HEK293 (cell line): ENCODE data around the gene PRELID3B.

ENCODE experiments used
- CTCF ChIA-PET: fragments of 350-600 bp; formaldehyde crosslinking; extraction: SDS; loops from one replicate; lab custom pipeline; 2021; ENCODE audit warnings: antibody characterized with exemption; lab: Yijun Ruan, JAX
- POLR2A ChIA-PET: fragments of 300-600 bp; formaldehyde crosslinking; extraction: SDS; loops from one replicate; lab custom pipeline; 2020; ENCODE audit warnings: antibody characterized with exemption, inconsistent platforms; lab: Yijun Ruan, JAX
- H3K27ac ChIP-seq: fragments of 200-500 bp; sonication (Bioruptor generic); 2 replicates; pipeline ENCODE4 v1.5.1; 2014; ENCODE audit warnings: low read depth, low read length, control low read depth, inconsistent platforms; ENCODE audit errors: extremely low read depth
- H3K36me3 ChIP-seq, 2 experiments: fragments of 200-500 bp in 1 of 2; sonication (Bioruptor generic) in 1 of 2; 1 replicate in 1 of 2; 2 replicates in 1 of 2; pipeline ENCODE4 v1.5.1; 2014 to 2017; ENCODE audit warnings: inconsistent platforms in 2 of 2, low read length in 2 of 2; ENCODE audit not compliant: control insufficient read depth in 2 of 2, insufficient read depth in 1 of 2
- H3K4me1 ChIP-seq: fragments of 200-500 bp; sonication (Bioruptor generic); 2 replicates; pipeline ENCODE4 v1.5.1; 2014; ENCODE audit warnings: mild to moderate bottlenecking, low read length, inconsistent platforms; ENCODE audit not compliant: control insufficient read depth, insufficient read depth
- H3K4me3 ChIP-seq: 2 replicates; pipeline ENCODE4 v1.5.1; 2011; ENCODE audit warnings: low read depth, mild to moderate bottlenecking, control low read depth, low read length, moderate library complexity
- H3K9me3 ChIP-seq: fragments of 200-500 bp; sonication (Bioruptor generic); 2 replicates; pipeline ENCODE4 v1.5.1; 2014; ENCODE audit warnings: low read depth, low read length, inconsistent platforms; ENCODE audit not compliant: control insufficient read depth, insufficient read depth
- HOXC10 ChIP-seq: sonication (generic); formaldehyde crosslinking; IDR thresholded peaks from 2 replicates; pipeline ENCODE4 v1.8.1; 2023; ENCODE audit warnings: mild to moderate bottlenecking, missing genetic modification reagents
- OVOL3 ChIP-seq: fragments of 450-650 bp; formaldehyde crosslinking; IDR thresholded peaks from 2 replicates; pipeline ENCODE4 v1.5.1; 2016; ENCODE audit warnings: missing biosample characterization, missing genetic modification characterization
- PRDM1 ChIP-seq: fragments of 450-650 bp; formaldehyde crosslinking; IDR thresholded peaks from 2 replicates; pipeline ENCODE4; 2016; ENCODE audit warnings: missing biosample characterization, missing genetic modification characterization
- PRDM10 ChIP-seq: fragments of 450-650 bp; formaldehyde crosslinking; IDR thresholded peaks from 2 replicates; pipeline ENCODE4 v1.5.1; 2016; ENCODE audit warnings: missing biosample characterization, missing genetic modification characterization
- YY1 ChIP-seq: fragments of 450-650 bp; formaldehyde crosslinking; IDR thresholded peaks from 2 replicates; pipeline ENCODE4 v1.5.1; 2018; ENCODE audit warnings: missing biosample characterization, missing genetic modification characterization
- ZBTB10 ChIP-seq: fragments of 450-650 bp; formaldehyde crosslinking; IDR thresholded peaks from 2 replicates; pipeline ENCODE4 v1.5.1; 2016; ENCODE audit warnings: missing biosample characterization, missing genetic modification characterization
- ZBTB6 ChIP-seq: fragments of 450-650 bp; formaldehyde crosslinking; IDR thresholded peaks from 2 replicates; pipeline ENCODE4 v1.5.1; 2017; ENCODE audit warnings: missing biosample characterization, missing genetic modification characterization
- ZBTB8A ChIP-seq: fragments of 450-650 bp; formaldehyde crosslinking; IDR thresholded peaks from 2 replicates; pipeline ENCODE4 v1.5.1; 2016; ENCODE audit warnings: missing biosample characterization, missing genetic modification characterization
- ZFHX2 ChIP-seq: fragments of 450-650 bp; formaldehyde crosslinking; conservative IDR thresholded peaks from 2 replicates; pipeline ENCODE4 v1.5.1; 2016; ENCODE audit warnings: missing biosample characterization, missing genetic modification characterization
- ZNF114 ChIP-seq: fragments of 450-650 bp; formaldehyde crosslinking; IDR thresholded peaks from 2 replicates; pipeline ENCODE4 v1.5.0; 2017; ENCODE audit warnings: missing biosample characterization, missing genetic modification characterization
- ZNF513 ChIP-seq: fragments of 450-650 bp; IDR thresholded peaks from 2 replicates; pipeline ENCODE4 v1.5.1; 2018; ENCODE audit warnings: missing biosample characterization, missing genetic modification characterization
- ZNF561 ChIP-seq: fragments of 450-650 bp; IDR thresholded peaks from 2 replicates; pipeline ENCODE4 v1.5.1; 2018; ENCODE audit warnings: missing biosample characterization, missing genetic modification characterization, borderline replicate concordance
- ZNF571 ChIP-seq: fragments of 450-650 bp; formaldehyde crosslinking; IDR thresholded peaks from 2 replicates; pipeline ENCODE4 v1.5.0; 2017; ENCODE audit warnings: missing biosample characterization, missing genetic modification characterization
- ZNF596 ChIP-seq: fragments of 450-650 bp; IDR thresholded peaks from 2 replicates; pipeline ENCODE4 v1.5.0; 2018; ENCODE audit warnings: missing biosample characterization, mild to moderate bottlenecking, missing genetic modification characterization, moderate library complexity
- ZNF621 ChIP-seq: fragments of 450-650 bp; formaldehyde crosslinking; IDR thresholded peaks from 2 replicates; pipeline ENCODE4 v1.5.1; 2017; ENCODE audit warnings: missing biosample characterization, missing genetic modification characterization
- ZNF76 ChIP-seq: fragments of 450-650 bp; formaldehyde crosslinking; IDR thresholded peaks from 2 replicates; pipeline ENCODE4; 2016; ENCODE audit warnings: low read depth, missing biosample characterization, missing genetic modification characterization, borderline replicate concordance
- ZNF785 ChIP-seq: fragments of 450-650 bp; formaldehyde crosslinking; IDR thresholded peaks from 2 replicates; pipeline ENCODE4 v1.5.1; 2016; ENCODE audit warnings: missing biosample characterization, missing genetic modification characterization
- ZNF792 ChIP-seq: fragments of 450-650 bp; formaldehyde crosslinking; IDR thresholded peaks from 2 replicates; pipeline ENCODE4 v1.5.1; 2016; ENCODE audit warnings: missing biosample characterization, missing genetic modification characterization
- ZSCAN16 ChIP-seq: fragments of 450-650 bp; formaldehyde crosslinking; IDR thresholded peaks from 2 replicates; pipeline ENCODE4 v1.5.1; 2016; ENCODE audit warnings: missing biosample characterization, missing genetic modification characterization
- ZSCAN18 ChIP-seq: fragments of 450-650 bp; formaldehyde crosslinking; IDR thresholded peaks from 2 replicates; pipeline ENCODE4 v1.5.1; 2016; ENCODE audit warnings: missing biosample characterization, missing genetic modification characterization
- ZSCAN30 ChIP-seq: fragments of 450-650 bp; IDR thresholded peaks from 2 replicates; pipeline ENCODE4 v1.5.1; 2018; ENCODE audit warnings: missing biosample characterization, mild to moderate bottlenecking, missing genetic modification characterization, moderate library complexity

The PRELID3B gene

GRCh38 chr20:59032023-59032712 lies 10.4 kb downstream of the PRELID3B start, which contains the start of gene ATP5F1E (continued):
- TF ChIP-seq ZBTB10 (tag by site-specific recombination) = peak; percentile 94
- TF ChIP-seq ZSCAN16 (tag by site-specific recombination) = peak; percentile 39; the same call in 1 of the 2 replicates
- no peak for TF ChIP-seq ZSCAN18 (tag by site-specific recombination)
- peak; percentile 84 for TF ChIP-seq YY1 (tag by site-specific recombination)
- no peak for TF ChIP-seq ZNF114
- TF ChIP-seq ZBTB8A = peak; percentile 87
- peak; percentile 95 for TF ChIP-seq PRDM10 (tag by site-specific recombination)
- TF ChIP-seq ZNF561 (tag by site-specific recombination) = peak; percentile 3; the same call in 1 of the 2 replicates
- TF ChIP-seq ZSCAN30 (tag by site-specific recombination) = peak; percentile 44; the same call in 1 of the 2 replicates

GRCh38 chr20:59031564-59032022 lies 11.0 kb downstream of the PRELID3B start:
- Histone ChIP-seq H3K9me3 (no peaks in the 10 kb centered on the region), H3K4me3 (peak overlapping the region; percentile 95), H3K4me1 (peaks cover 7% of the 10 kb centered on the region; the same call in 1 of the 2 replicates), H3K27ac (peak overlapping the region; percentile 91), H3K36me3 (peaks cover 10 to 77% of the 10 kb centered on the region in 2 experiments)
- ChIA-PET CTCF (interaction anchor here (0.5 to 1.1 kb wide), 3 partner anchors 26 to 424 kb away, joined by 3 read pairs; no protein-coding TSS in a partner anchor), POLR2A (interaction anchor here (0.9 to 2.2 kb wide), 16 partner anchors 8 to 380 kb away, joined by 3 to 28 read pairs (median 7); partner anchors contain the start of genes NELFCD, PRELID3B, STX16 and TUBB1)
- no peak for TF ChIP-seq HOXC10 (CRISPR knock-in tag)
- TF ChIP-seq OVOL3 (tag by site-specific recombination) = no peak
- TF ChIP-seq ZNF792 = no peak
- no peak for TF ChIP-seq ZNF76 (tag by site-specific recombination)
- TF ChIP-seq ZNF785 (tag by site-specific recombination) = no peak
- TF ChIP-seq ZNF571 (tag by site-specific recombination) = no peak
- TF ChIP-seq ZNF596 (tag by site-specific recombination) = no peak
- no peak for TF ChIP-seq ZNF621 (tag by site-specific recombination)
- peak; percentile 32 for TF ChIP-seq ZBTB6 (tag by site-specific recombination)
- TF ChIP-seq ZNF513 (tag by site-specific recombination) = no peak
- TF ChIP-seq ZFHX2 (tag by site-specific recombination) = no peak
- TF ChIP-seq PRDM1 = peak; percentile 41; the same call in 1 of the 2 replicates
